Gastrocnemius medialis (tissue), 4 donors: ENCODE measurements around the gene CDC25A. TPM values are rescaled to one million over a fixed set of nuclear protein-coding genes. Genes with fewer than 3 reads are reported as not detected.
A peak's percentile ranks its signal among the peaks of the same experiment; 100 is the strongest.

ENCODE experiments used
- ATAC-seq, 2 donors: fragments of 150-250 bp; one replicate each; pipeline ENCODE4 v1.9.1; 2016
- DNase-seq, 2 donors: peaks; one replicate each; pipeline ENCODE4 v3.0.0-alpha.2; 2019
- H3K27ac ChIP-seq, 4 donors: fragments of 200-600 bp; sonication (generic); 1 replicate in 1 of 4; 2 replicates in 3 of 4; pipeline ENCODE4 v1.5.1; 2016 to 2018; ENCODE audit warnings: mild to moderate bottlenecking in 2 of 4, moderate library complexity in 1 of 4
- H3K27me3 ChIP-seq, 3 donors: fragments of 200-600 bp; sonication (generic) in 2 of 3; 1 replicate in 1 of 3; 2 replicates in 2 of 3; pipeline versions ENCODE4 v1.5.1 to v1.6.0; 2016 to 2019; ENCODE audit warnings: mild to moderate bottlenecking in 1 of 3, moderate library complexity in 1 of 3
- H3K36me3 ChIP-seq, 2 donors: fragments of 200-600 bp; sonication (generic) in 1 of 2; one replicate each; pipeline ENCODE4 v1.5.1; 2017 to 2018
- H3K4me1 ChIP-seq, 2 donors: fragments of 200-600 bp; sonication (generic) in 1 of 2; one replicate each; pipeline ENCODE4 v1.5.1; 2016 to 2017; ENCODE audit warnings: mild to moderate bottlenecking in 2 of 2
- H3K4me3 ChIP-seq, 4 donors: fragments of 200-600 bp; sonication (generic) in 3 of 4; 1 replicate in 1 of 4; 2 replicates in 3 of 4; pipeline ENCODE4 v1.5.1; 2016 to 2019; ENCODE audit warnings: mild to moderate bottlenecking in 2 of 4
- H3K9me3 ChIP-seq, 3 donors: fragments of 200-600 bp; sonication (generic) in 2 of 3; 1 replicate in 1 of 3; 2 replicates in 2 of 3; pipeline ENCODE4 v1.5.1; 2016 to 2019
- CTCF ChIP-seq, 5 experiments: fragments of 450-650 bp in 3 of 5; fragments of 200-600 bp in 2 of 5; sonication (generic) in 2 of 5; IDR thresholded peaks in 4 of 5; conservative IDR thresholded peaks in 1 of 5; 1 replicate in 4 of 5; 2 replicates in 1 of 5; pipeline ENCODE4 v1.5.1; 2016 to 2019; ENCODE audit warnings: antibody characterized with exemption in 5 of 5, mild to moderate bottlenecking in 3 of 5, moderate library complexity in 3 of 5
- POLR2A ChIP-seq, 2 donors: fragments of 450-650 bp; IDR thresholded peaks; one replicate each; pipeline ENCODE4 v1.6.1; 2017; ENCODE audit warnings: antibody characterized with exemption in 2 of 2, mild to moderate bottlenecking in 2 of 2, moderate library complexity in 2 of 2
- in situ Hi-C, 4 donors: fragments of 200-750 bp; cut with MboI; loops; one replicate each; pipeline versions ENCODE4 v1.15.0 to v1.8.0; 2017; ENCODE audit warnings: low sequenced_read_pairs in 4 of 4
- intact Hi-C: fragments of 100-400 bp; cut with DNase I; formaldehyde crosslinking; loops from one replicate; pipeline ENCODE4 v1.15.1; 2023; ENCODE audit warnings: low total_unique reads
- total RNA-seq, 4 donors: library from RNA; depleted of rRNA; stranded (reverse); fragments of >200 nt; gene quantifications; one replicate each; pipeline versions ENCODE4 v1.1.0 to v1.2.3, GENCODE V29; 2016

The CDC25A gene
- total RNA-seq, 4 donors from 2014 or later: 0.73 to 2.3 TPM; not detected in 2

GRCh38 chr3:48180021-48180420 is 8.2 kb downstream of the CDC25A start:
- no peaks in the 10 kb centered on the region for H3K36me3 ChIP-seq

GRCh38 chr3:48178072-48178471 is 10.1 kb downstream of the CDC25A start:
- intact Hi-C loops (no loop called here), in situ Hi-C loops (no loop called here)
- TF ChIP-seq CTCF (IDR thresholded peaks at IDR 0.05 in 4 of 5, conservative IDR thresholded peaks at IDR 0.05 in 1 of 5): no peak
- no peak for TF ChIP-seq POLR2A (IDR thresholded peaks at IDR 0.05)
- DNase-seq (no peak), ATAC-seq (no peak)
- Histone ChIP-seq H3K9me3 (no peaks in the 10 kb centered on the region), H3K4me1 (no peaks in the 10 kb centered on the region), H3K36me3 (no peaks in the 10 kb centered on the region), H3K4me3 (no peak overlapping the region), H3K27me3 (no peaks in the 10 kb centered on the region), H3K27ac (no peak overlapping the region)

More at GRCh38 chr3:48180021-48180420, 8.2 kb downstream of the CDC25A start:
- ATAC-seq: no peak
- TF ChIP-seq CTCF (IDR thresholded peaks at IDR 0.05 in 4 of 5, conservative IDR thresholded peaks at IDR 0.05 in 1 of 5) (no peak), POLR2A (IDR thresholded peaks at IDR 0.05) (no peak)
- Histone ChIP-seq H3K4me1 (no peaks in the 10 kb centered on the region), H3K4me3 (no peak overlapping the region), H3K9me3 (no peaks in the 10 kb centered on the region), H3K27me3 (no peaks in the 10 kb centered on the region), H3K27ac (no peak overlapping the region)
- DNase-seq: no peak
- intact Hi-C loops: no loop called here
- in situ Hi-C loops: no loop called here

- Histone ChIP-seq H3K27me3 (no peaks in the 10 kb centered on the region), H3K36me3 (no peaks in the 10 kb centered on the region), H3K27ac (no peak overlapping the region), H3K4me1 (no peaks in the 10 kb centered on the region), H3K4me3 (no peak overlapping the region), H3K9me3 (no peaks in the 10 kb centered on the region)
- peak; percentile 36 to 51 for ATAC-seq
- TF ChIP-seq CTCF (IDR thresholded peaks at IDR 0.05 in 4 of 5, conservative IDR thresholded peaks at IDR 0.05 in 1 of 5) (peak; percentile 9 to 75 (median 49)), POLR2A (IDR thresholded peaks at IDR 0.05) (no peak)
- in situ Hi-C loops: loop anchor here (10.0 to 25.0 kb wide), 5 partner anchors 163 to 333 kb away; no protein-coding TSS in a partner anchor
- peak; percentile 9 to 32 for DNase-seq
- intact Hi-C loops: loop anchor here (10.0 kb wide), 1 partner anchor 633 kb away; no protein-coding TSS in a partner anchor
Measured at GRCh38 chr3:48157950-48158376, 30.3 kb downstream of the CDC25A start.

- in situ Hi-C loops (loop anchor here (10.0 to 25.0 kb wide), 5 partner anchors 163 to 333 kb away; no protein-coding TSS in a partner anchor), intact Hi-C loops (loop anchor here (10.0 kb wide), 1 partner anchor 633 kb away; no protein-coding TSS in a partner anchor)
- no peaks in the 10 kb centered on the region for H3K9me3 ChIP-seq
- TF ChIP-seq POLR2A (IDR thresholded peaks at IDR 0.05) (no peak), CTCF (IDR thresholded peaks at IDR 0.05 in 4 of 5, conservative IDR thresholded peaks at IDR 0.05 in 1 of 5) (no peak)
- no peak overlapping the region for H3K4me3 ChIP-seq
- H3K4me1 ChIP-seq: no peaks in the 10 kb centered on the region
- no peaks in the 10 kb centered on the region for H3K36me3 ChIP-seq
- no peak for DNase-seq
- no peak for ATAC-seq
- H3K27ac ChIP-seq: no peak overlapping the region
- H3K27me3 ChIP-seq: no peaks in the 10 kb centered on the region
Measured at GRCh38 chr3:48157202-48157840, 30.9 kb downstream of the CDC25A start.
